Testis (tissue), 3 donors: Measurements from ENCODE around the gene ANAPC4. TPM values are rescaled to one million over a fixed set of nuclear protein-coding genes. Genes with fewer than 3 reads are reported as not detected.

ENCODE experiments used
- DNase-seq: peaks from one replicate; pipeline ENCODE4 v3.0.0-alpha.2; 2019
- H3K27ac ChIP-seq, 2 donors: fragments of 200-600 bp; sonication (generic); one replicate each; pipeline ENCODE4 v1.5.1; 2019
- H3K27me3 ChIP-seq: fragments of 200-600 bp; sonication (generic); one replicate; pipeline ENCODE4 v1.5.1; 2019
- H3K36me3 ChIP-seq: fragments of 200-600 bp; sonication (generic); one replicate; pipeline ENCODE4 v1.5.1; 2017; ENCODE audit warnings: low read depth; ENCODE audit errors: missing control alignments
- H3K4me1 ChIP-seq: fragments of 200-600 bp; sonication (generic); one replicate; pipeline ENCODE4 v1.5.1; 2019
- H3K4me3 ChIP-seq, 2 donors: fragments of 200-600 bp; sonication (generic); one replicate each; pipeline ENCODE4 v1.5.1; 2017 to 2019
- H3K9me3 ChIP-seq: fragments of 200-600 bp; sonication (generic); one replicate; pipeline ENCODE4 v1.5.1; 2017
- POLR2A ChIP-seq: fragments of 450-650 bp; IDR thresholded peaks from one replicate; pipeline ENCODE4 v1.6.1; 2017; ENCODE audit warnings: antibody characterized with exemption, mild to moderate bottlenecking, moderate library complexity
- WGBS, 2 donors: methylation state at CpG; one replicate each; pipeline ENCODE4 v1.1.5; 2018; 5-methylcytosine and 5-hydroxymethylcytosine counted together
- intact Hi-C: fragments of 100-400 bp; cut with DNase I; formaldehyde crosslinking; loops from one replicate; pipeline ENCODE4 v1.15.1; 2023; ENCODE audit warnings: low total_unique reads
- polyA plus RNA-seq: library from polyadenylated mRNA; stranded (reverse); fragments of 350-450 nt; fragmentation: Illumina TruSeq; extraction: RNeasy Lipid Tissue Mini Kit (QIAGEN cat#74804); gene quantifications from one replicate; pipeline ENCODE4 v1.2.3, GENCODE V29; 2014; ENCODE audit warnings: low read depth, low replicate concordance; ENCODE audit not compliant: insufficient read depth
- total RNA-seq, 2 donors: library from RNA; depleted of rRNA; stranded (reverse); fragments of >200 nt; gene quantifications; one replicate each; pipeline ENCODE4 v1.2.3, GENCODE V29; 2016
- TF ChIP-seq, protein P1 (sequence below), 3 experiments: fragments of 450-650 bp in 2 of 3; fragments of 200-600 bp in 1 of 3; sonication (generic) in 1 of 3; IDR thresholded peaks; one replicate each; pipeline ENCODE4 v1.5.1; 2016 to 2019; ENCODE audit warnings: antibody characterized with exemption in 3 of 3, mild to moderate bottlenecking in 2 of 3, moderate library complexity in 1 of 3

ANAPC4 gene
- total and polyA plus RNA-seq, 3 donors from 2014 or later: 16.1 to 43.5 (median 35.3) TPM

DNA sequence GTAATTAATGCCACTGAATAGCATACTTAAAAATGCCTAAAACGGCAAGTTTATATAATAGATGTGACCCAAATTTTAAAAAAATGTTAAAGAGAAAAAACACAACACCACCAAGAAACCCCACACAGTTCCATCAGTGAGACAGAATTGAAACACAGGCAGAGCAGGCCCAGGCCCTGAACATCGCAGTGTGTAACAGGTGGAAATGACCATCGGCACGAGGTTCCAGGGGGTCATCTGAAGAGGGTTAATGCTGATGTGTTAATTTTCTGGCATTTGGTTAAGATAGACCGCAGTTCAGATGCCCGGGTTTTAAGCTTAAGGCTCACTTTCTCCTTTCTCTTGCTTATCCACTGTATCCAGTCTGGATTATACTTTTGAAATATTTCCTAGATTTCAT lies 66.8 kb downstream of the ANAPC4 start:
- intact Hi-C loops: no loop called here
- WGBS, 2 donors: 88 to 95% methylated on average over 6 of the region's 6 CpGs
- H3K4me1 ChIP-seq: peaks cover 17% of the 10 kb centered on the region

DNA sequence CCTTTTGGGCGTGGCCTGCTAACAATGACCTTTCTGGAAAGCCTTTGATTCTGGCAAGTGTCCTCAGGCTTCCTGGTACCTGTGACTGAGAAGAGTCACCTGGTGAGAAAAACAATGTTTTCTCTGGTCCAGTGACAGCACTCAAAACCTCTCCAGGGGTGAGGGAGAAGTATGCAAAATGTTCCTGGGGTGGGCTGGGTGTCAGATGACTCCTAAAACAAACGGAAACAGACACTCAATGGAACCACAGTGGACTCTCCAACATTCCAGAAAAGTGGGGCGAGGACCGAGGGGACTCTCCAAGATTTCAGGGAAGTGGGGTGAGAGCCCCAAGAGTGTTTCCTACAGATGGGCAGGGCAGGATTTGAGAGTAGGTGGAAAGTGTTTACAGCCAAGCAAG lies 69.5 kb downstream of the ANAPC4 start:
- Histone ChIP-seq H3K27ac (no peak overlapping the region), H3K4me3 (no peak overlapping the region), H3K36me3 (no peaks in the 10 kb centered on the region), H3K27me3 (no peaks in the 10 kb centered on the region), H3K9me3 (no peaks in the 10 kb centered on the region), H3K4me1 (no peaks in the 10 kb centered on the region)
- no peak for DNase-seq
- 57 to 69% methylated on average over 4 of the region's 4 CpGs for WGBS, 2 donors
- TF ChIP-seq, protein P1, sequence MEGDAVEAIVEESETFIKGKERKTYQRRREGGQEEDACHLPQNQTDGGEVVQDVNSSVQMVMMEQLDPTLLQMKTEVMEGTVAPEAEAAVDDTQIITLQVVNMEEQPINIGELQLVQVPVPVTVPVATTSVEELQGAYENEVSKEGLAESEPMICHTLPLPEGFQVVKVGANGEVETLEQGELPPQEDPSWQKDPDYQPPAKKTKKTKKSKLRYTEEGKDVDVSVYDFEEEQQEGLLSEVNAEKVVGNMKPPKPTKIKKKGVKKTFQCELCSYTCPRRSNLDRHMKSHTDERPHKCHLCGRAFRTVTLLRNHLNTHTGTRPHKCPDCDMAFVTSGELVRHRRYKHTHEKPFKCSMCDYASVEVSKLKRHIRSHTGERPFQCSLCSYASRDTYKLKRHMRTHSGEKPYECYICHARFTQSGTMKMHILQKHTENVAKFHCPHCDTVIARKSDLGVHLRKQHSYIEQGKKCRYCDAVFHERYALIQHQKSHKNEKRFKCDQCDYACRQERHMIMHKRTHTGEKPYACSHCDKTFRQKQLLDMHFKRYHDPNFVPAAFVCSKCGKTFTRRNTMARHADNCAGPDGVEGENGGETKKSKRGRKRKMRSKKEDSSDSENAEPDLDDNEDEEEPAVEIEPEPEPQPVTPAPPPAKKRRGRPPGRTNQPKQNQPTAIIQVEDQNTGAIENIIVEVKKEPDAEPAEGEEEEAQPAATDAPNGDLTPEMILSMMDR (IDR thresholded peaks at IDR 0.05): no peak
- no peak for TF ChIP-seq POLR2A
- intact Hi-C loops: no loop called here

More for the DNA sequence above, 66.8 kb downstream of the ANAPC4 start:
- no peak for TF ChIP-seq POLR2A
- TF ChIP-seq, protein P1 (IDR thresholded peaks at IDR 0.05): no peak
- no peaks in the 10 kb centered on the region for H3K36me3 ChIP-seq
- H3K27me3 ChIP-seq: no peaks in the 10 kb centered on the region
- no peak overlapping the region for H3K4me3 ChIP-seq
- H3K27ac ChIP-seq: no peak overlapping the region
- no peaks in the 10 kb centered on the region for H3K9me3 ChIP-seq
- DNase-seq: no peak

DNA sequence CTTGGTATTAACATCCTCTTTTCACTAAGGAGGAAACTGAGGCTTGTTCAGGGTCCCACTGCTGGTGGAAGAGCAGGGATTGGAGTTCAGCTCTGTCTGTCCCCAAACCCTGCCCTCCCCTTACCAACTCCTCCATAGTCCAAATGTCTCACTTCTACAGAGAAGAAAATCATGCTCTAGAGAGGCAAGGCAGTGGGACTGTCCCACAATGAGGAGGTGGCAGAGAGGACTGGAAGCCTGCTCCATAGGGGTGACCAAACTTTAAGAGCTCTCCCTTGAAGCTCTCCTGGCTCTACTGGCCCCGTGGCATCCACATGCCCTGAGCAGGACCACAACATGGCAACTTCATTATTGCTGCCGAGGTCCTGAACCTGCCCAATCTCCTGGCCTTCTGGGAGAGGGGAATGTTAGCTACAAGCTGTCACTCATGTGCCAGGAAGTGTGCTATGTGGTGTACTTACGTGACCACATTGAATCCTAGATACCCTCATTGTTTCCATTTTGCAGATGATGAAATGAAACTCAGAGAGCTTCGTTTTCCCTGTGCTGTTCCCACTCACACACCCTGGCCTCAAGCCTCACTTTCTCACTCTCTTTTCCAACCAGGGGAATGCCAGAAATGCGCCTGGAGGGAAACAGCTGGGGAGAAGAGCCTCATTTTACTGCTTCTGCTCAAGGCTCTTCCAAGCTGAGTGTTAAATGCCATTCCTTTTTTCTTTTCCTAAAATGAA lies 71.5 kb downstream of the ANAPC4 start:
- no peaks in the 10 kb centered on the region for H3K4me1 ChIP-seq
- intact Hi-C loops: no loop called here
- H3K27me3 ChIP-seq: no peaks in the 10 kb centered on the region
- DNase-seq: no peak
- TF ChIP-seq POLR2A: no peak
- TF ChIP-seq, protein P1 (IDR thresholded peaks at IDR 0.05): no peak
- no peaks in the 10 kb centered on the region for H3K9me3 ChIP-seq
- WGBS, 2 donors: 71 to 78% methylated on average over 5 of the region's 5 CpGs
- H3K36me3 ChIP-seq: no peaks in the 10 kb centered on the region
- H3K4me3 ChIP-seq: no peak overlapping the region
- no peak overlapping the region for H3K27ac ChIP-seq

DNA sequence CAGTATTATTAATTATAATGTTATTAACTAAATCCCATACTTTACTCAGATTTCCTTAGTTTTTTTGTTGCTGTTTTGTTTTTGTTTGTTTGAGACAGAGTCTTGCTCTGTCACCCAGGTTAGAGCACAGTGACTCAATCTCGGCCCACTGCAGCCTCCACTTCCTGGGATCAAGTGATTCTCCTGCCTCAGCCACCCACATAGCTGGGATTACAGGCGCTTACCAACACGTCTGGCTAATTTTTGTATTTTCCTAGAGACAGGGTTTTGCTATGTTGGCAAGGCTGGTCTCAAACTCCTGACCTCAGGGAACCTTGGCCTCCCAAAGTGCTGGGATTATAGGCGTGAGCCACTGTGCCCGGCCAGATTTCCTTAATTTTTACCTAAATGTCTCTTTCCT lies 72.2 kb downstream of the ANAPC4 start:
- Histone ChIP-seq H3K4me3 (no peak overlapping the region), H3K27me3 (no peaks in the 10 kb centered on the region), H3K4me1 (no peaks in the 10 kb centered on the region), H3K9me3 (no peaks in the 10 kb centered on the region), H3K36me3 (no peaks in the 10 kb centered on the region), H3K27ac (no peak overlapping the region)
- 74 to 78% methylated on average over 5 of the region's 5 CpGs for WGBS, 2 donors
- no peak for DNase-seq
- intact Hi-C loops: no loop called here
- TF ChIP-seq, protein P1 (IDR thresholded peaks at IDR 0.05): no peak
- TF ChIP-seq POLR2A: no peak

DNA sequence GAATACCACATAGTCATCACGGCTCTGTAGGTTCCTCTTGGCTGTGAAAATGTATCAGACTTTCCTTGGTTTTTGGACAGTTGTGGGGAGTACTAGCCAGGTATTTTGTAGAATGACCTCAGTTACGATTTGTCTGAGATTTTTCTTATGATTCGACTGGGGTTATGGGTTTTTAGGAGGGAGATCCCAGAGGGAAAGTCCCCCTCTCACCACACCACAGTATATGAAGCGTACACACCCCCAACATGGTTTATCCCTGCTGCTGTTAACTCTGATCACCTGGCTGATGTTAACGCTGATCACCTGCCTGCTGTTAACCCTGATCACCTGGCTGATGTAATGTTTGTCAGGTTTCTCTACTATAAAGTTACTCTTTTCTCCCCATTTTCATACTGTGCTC lies 72.6 kb downstream of the ANAPC4 start:
- intact Hi-C loops: no loop called here
- Histone ChIP-seq H3K27ac (no peak overlapping the region), H3K9me3 (no peaks in the 10 kb centered on the region), H3K4me3 (no peak overlapping the region), H3K4me1 (no peaks in the 10 kb centered on the region), H3K27me3 (no peaks in the 10 kb centered on the region), H3K36me3 (no peaks in the 10 kb centered on the region)
- WGBS, 2 donors: 90 to 95% methylated on average over 5 of the region's 5 CpGs
- no peak for TF ChIP-seq POLR2A
- TF ChIP-seq, protein P1 (IDR thresholded peaks at IDR 0.05): no peak
- no peak for DNase-seq
